ENCODE results near the gene NDFIP2.

The NDFIP2 gene

DNA sequence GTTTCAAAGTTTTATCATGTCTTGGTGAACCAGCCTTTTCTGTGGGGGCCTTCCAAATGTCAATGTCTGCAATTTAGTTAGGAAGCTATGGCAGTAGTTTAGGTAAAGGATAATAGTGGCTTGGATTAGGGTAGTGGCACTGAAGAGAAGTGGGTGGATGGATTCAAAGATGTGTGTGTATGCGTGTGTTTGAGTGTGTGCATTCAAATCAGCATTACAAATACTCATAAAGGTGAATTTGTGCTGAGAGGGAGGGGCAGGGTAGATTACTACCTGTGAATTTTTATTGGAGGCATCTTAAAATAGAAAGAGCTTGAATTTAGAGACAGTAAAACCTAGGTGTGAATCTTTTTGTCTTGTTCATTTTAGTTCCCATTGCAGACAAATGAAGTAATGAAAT is 16.9 kb downstream of the NDFIP2 start:
- no peak for DNase-seq

DNA sequence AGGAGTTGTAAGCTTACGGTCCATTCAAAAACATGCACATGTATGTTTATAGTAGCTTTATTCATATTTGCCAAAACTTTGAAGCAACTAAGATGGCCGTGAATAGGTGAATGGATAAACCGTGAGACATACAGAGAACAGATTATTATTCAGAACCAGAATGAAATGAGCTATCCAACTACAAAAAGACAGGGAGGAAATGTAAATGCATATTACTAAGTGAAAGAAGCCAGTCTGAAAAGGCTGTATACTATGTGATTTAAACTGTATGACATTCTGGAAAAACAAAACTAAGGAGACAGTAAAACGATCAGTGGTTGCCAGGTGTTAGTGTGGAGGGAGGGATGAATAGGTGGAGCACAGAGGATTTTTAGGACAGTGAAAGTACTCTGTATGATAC is 19.9 kb downstream of the NDFIP2 start:
- DNase-seq = no peak

DNA sequence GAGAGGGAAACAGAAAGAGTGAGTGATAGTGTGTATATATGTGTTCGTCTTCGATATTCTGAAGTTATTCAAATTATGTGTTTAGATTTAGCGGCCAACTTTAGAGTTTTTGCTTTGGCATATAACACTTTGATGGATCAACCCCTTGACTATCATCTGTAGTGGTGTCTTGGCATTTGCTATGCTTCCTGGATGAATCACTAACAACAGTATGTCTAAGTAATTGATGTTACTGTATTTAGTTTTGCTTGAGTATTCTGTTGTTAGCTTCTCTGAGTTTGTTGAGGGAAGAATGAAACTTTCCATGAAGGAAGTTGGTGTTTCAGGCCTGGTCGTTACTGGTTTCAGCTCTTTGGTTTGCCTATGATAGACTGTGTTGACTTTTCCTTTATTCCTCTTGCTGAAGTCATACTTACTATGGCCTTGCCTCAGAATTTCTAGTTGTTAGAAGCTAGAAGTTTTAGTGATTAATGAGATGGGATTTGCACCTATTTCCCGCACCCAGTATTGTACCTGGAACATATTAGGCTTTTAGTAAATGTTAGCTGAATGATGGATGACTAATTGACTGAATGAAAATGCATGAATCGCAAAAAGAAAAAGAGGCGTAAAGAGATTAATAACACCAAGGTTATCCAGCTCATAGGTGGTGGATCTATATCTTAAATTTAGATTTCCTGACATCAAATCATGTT is 20.7 kb downstream of the NDFIP2 start:
- DNase-seq = no peak

DNA sequence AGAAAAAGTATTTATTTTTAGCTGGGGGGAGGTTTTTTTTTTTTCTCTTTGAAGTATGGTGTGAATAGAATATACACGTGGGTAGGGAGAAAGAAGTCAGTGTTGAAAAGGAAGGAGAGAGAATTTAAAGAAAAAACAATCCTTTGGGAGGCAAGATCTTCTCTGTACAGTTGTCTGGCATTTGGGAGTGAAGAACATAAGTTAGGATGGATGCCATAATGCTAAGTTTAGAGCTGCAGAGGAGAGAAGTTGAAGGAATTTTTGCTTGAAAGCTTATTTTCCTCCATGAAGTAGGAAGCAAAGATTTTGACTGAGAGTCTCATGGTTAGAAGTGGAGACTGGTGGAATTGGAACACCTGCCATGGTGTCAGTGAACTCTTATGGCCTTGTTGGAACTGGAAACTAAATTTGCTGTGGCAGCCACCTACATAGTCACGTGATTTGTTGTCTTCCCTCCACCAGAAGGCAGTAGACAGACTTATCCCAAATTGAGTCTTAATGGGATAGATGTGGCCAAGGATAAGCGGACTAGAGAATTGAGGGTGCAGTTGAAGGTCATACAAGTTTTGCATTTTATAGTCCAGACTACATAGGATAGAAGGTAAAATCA is 22.0 kb downstream of the NDFIP2 start:
- no peak for DNase-seq

DNA sequence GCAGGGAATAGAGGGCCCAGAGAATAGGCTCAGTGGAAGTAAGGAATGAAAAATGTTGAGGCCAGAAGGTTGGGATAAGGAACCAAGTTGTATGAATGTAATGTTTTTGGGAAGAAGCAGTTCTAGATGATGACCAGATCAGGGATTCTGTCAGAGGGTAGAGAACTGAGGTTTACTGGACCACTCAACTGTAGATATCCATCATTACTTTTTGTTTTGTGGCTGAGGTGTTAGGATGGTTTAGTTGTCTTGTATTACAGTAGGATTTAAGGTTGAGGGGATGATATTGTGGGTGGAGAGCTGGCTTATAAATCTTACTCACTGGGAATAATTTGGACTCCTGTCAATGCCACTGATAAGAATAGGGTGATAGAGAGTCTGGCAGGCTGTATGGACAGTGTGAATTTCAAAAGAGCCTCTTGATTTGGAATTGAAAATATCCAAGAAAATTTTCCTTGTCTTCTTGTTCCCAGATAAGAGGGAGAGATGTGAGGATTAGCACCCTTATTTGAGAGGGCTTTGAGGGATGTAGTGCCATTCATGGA is 22.6 kb downstream of the NDFIP2 start:
- DNase-seq = no peak

DNA sequence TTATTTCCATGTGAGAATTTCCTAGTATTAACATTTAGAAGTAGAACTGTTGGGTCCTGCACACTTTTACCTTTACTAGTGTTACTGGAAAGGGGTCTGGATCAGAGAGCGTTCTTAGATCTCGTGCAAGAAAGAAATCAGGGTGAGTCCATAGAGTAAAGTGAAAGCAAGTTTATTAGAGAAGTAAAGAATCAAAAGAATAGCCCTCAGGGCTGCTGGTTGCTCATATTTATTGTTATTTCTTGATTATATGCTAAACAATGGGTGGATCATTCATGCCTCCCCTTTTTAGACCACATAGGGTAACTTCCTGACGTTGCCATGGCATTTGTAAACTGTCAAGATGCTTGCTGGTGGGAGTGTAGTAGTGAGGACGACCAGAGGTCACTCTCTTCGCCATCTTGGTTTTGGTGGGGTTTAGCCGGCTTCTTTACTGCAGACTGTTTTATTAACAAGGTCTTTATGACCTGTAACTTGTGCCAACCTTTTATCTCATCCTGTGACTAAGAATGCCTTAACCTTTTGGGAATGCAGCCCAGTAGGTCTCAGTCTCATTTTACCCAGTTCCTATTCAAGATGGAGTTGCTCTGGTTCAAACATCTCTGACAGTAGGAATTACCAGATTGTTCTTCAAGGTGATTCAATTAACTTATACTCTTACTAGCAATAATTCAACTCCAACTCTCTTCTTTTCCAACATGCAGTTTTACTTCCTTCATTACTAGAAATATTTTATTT is 27.4 kb downstream of the NDFIP2 start:
- DNase-seq = no peak

DNA sequence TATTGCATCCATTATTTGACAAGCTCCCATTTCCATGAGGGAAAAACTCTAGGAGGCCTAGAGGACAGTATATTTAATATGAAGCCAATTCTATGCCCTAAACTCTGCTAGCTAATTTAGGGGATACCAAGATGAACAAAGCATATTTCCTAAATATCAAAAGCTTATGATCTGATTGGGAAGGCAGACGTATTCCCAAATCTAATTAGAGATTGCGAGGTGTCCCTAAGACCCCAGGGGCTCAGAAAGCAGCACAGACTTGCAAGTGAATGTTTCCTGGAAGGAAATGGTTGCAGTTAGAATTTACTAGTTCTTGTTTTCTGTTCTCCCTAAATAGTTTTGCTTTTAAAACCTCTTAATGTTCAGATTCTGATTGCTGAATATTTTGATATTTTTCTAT is 30.7 kb downstream of the NDFIP2 start:
- DNase-seq = no peak

DNA sequence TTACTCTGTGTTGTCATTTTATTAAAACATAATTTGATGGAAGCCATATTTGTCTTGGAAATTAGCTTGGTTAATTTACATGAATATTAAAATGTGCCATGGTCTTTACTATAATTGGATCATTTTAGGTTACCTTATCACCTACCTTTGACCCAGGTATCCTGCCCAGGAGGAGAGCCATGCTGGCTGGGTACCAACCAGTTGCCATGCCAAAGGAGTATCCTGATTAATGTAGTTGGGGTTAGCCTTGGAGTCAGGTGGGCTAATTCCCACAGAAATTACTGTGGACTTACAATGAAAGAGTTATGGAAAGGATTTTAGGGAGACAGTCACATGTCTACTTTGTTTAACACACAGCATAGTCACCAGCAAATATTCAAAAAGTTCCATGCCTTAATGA is 32.0 kb downstream of the NDFIP2 start:
- no peak for DNase-seq

DNA sequence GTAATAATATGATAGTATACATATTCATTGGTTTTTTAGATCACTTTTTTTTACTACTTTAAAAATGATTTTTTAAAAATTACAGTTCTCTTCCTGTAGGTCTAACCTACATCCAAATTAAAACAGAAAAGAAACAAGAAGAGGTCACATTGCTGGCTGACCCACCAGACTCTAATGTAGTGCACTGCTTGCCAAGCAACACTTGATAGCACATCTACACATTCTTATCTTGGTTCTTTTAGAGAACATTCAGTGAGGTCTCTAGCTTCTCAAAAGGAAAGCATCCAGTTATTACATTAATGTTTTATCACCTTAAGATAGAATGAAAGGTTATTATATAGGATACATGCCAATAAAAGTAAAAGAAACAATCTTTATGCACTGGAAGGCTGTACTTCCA is 35.6 kb downstream of the NDFIP2 start:
- no peak for DNase-seq

DNA sequence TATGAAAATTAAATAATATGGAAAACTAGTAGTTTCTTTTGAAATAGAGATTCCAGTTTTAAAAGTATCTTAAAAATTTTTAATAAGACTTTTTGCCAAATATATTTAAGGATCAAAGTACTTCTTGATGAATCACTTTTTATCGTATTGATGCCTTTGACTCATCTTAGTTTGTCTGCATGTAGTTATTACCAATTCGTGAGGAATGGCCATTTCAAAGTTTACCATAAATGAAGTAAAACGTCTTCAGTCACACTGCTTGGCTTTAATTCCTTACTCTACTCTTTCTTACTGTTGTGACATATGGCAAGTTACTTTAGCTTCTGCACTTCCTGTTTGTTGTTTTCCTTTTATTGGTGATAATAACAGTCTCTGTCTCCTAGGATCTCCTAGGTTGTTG is 38.3 kb downstream of the NDFIP2 start:
- DNase-seq = no peak

DNA sequence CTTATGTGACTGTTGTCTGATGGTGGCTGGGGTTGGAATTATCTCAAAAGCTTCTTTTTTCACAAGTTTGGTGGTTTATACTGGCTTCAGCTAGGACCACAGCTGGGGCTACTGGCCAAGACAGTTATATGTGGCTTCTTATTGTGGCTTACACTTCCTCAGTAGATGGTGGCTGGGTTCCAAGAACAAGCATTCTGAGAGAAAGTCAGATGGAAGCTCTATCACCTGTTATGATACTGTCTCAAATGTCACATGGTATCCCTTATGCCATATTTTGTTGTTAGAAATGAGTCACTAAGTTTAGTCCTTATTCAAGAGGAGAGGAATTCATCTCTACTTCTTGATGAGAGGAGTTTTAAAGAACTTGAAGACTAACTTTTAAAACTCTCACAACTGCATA is 41.6 kb downstream of the NDFIP2 start:
- DNase-seq = no peak

DNA sequence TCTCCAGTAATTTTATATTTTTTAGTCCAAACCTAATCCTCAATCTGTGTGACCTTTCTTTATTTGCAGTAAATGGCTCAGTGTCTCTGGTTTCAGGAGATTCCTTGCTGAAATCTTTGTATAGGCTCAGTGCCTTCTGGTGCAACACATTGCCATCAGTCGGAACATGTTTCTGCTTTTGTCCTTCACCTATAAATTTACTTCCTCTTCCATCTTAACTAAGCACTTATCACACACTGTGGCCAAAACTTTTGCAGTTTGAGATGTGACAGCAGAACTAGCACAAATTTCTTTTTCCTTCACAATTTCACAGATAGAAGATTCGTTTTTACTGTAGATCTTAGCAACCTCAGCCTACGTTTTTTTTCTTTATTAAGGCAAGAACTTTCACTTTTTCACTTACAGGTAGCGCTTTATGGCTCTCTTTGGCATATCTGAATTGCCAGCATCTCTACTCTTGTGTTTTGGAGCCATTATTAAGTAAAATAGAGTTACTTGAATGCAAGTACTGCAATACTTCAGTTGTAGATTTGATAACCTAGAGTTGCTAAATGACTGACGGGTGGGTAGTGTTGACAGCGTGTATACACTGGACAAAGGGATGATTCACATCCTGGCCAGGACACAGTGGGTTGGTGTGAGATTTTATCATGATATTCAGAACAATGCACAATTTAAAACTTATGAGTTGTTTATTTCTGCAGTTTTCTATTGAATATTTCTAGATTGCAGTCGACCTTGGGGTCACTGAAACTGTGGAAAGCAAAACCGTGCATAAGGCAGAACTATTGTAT is 44.3 kb downstream of the NDFIP2 start:
- no peak for DNase-seq

DNA sequence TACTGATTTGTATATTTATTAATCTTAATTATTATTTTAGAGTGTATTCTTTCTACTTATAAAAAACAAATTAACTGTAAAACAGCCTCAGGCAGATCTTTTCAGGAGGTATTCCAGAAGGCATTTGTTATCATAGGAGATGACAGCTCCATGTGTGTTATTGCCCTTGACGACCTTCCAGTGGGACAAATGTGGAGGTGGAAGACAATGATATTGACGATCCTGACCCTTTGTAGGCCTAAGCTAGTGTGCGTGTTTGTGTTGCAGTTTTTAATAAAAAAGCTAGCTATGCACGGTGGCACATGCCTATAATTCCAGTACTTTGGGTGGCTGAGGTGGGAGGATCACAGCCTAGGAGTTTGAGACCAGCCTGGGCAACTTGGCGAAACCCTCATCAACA is 46.7 kb downstream of the NDFIP2 start:
- no peak for DNase-seq

DNA sequence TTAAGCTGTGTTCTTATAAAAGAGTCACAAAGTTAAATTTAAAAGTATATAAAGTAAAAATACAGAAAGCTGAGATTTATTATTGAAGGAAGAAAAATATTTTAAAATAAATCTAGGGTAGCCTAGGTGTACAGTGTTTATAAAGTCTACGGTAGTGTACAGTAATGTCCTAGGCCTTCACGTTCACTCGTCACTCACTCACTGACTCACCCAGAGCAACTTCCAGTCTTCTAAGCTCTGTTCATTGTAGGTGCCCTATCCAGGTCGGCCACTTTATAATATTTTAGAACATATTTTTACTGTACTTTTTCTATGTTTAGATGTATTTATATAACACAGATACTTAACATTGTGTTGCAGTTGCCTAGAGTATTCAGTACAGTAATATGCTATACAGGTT is 47.4 kb downstream of the NDFIP2 start:
- no peak for DNase-seq

DNA sequence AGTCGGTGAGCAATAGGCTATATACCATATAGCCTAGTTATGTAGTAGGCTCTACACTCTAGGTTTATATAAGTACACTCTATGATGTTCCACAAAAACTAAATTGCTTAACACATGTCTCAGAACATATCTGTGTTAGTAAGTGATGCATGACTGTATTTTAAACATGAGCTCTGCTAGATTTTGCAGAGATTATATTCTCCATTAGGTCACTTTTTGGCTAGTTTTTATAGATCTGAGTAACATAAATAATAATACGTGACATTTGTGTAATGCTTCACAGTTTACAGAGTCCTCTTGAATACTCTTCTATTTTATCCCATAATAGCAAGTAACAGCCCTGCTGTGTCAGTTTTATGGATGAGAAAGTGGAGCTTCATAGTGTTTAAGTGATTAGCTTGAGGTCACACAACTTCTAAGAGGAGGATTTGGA is 47.8 kb downstream of the NDFIP2 start:
- no peak for DNase-seq

DNA sequence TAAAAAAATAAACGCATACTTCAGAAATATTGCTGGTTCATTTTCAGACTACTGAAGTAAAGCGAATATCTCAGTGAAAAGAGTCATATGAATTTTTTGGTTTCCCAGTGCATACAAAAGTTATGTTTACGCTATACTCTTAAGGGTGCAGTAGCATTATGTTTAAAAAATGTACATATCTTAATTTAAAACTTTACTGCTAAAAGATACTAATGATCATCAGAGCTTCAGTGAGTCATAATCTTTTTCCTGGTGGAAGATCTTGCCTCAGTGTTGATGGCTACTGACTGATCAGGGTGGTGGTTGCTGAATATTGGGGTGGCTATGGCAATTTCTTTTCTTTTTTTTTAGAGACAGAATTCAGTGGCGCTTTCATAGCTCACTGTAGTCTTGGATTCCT is 48.9 kb downstream of the NDFIP2 start:
- DNase-seq = no peak

DNA sequence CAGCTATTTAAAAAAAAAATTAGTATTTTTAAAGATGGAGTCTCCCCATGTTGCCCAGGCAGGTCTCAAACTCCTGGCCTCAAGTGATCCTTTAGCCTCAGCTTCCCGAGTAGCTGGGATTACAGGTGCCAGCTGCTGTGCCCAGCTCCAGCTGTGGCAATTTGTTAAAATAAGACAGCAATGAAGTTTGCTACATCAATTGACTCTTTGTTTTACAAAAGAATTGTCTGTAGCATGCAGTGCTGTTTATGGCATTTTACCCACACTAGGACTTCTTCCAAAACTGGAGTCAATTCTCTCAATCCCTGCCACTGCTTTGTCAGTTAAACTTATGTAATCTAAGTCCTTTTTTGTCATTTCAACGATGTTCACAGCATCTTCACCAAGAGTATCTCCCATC is 49.3 kb downstream of the NDFIP2 start:
- no peak for DNase-seq

DNA sequence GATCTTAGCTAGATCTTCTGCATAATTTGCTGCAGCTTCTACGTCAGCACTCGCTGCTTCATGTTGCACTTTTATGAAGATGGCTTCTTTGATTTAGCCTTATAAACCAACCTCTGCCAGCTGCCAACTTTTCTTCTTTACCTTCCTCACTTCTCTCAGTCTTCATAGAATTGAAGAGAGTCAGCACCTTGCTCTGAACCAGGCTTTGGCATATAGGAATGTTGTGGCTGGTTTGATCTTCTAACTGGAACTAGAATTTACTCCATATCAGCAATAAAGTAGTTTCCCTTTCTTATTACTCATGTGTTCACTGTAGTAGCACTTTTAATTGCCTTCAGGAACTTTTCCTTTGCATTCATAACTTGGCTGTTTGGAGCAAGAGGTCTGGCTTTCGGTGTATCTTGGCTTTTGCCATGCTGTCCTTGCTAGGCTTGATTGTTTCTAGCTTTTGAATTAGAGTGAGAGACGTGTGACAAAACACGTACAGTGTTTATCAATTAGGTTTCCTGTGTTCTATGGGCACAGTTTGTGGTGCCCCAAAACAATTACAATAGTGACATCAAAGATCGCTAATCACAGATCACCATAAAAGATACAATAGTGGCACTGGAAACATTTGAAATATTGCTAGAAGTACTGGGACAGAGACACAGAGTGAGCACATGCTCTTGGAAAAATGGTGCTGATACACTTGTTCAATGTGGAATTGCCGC is 50.7 kb downstream of the NDFIP2 start:
- no peak for DNase-seq

DNA sequence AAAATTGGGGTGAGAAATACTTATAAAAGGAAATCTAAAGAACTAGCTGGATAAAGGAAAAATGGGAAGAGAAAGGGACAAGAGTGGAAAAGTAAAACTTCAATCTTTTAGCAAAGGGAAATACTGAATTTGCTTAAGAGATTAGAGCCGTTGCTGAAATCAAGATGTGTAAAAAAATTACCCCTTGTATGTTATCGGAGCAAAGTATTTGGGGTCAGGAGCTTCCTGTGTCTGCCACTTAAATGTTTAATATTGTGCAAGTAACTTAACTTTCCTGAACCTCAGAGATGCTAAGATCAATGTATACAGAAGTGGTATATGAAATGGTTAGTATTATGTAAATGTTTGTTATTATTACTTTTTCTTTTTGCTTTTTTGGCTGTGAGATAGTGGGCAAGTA is 51.6 kb downstream of the NDFIP2 start:
- DNase-seq = no peak

DNA sequence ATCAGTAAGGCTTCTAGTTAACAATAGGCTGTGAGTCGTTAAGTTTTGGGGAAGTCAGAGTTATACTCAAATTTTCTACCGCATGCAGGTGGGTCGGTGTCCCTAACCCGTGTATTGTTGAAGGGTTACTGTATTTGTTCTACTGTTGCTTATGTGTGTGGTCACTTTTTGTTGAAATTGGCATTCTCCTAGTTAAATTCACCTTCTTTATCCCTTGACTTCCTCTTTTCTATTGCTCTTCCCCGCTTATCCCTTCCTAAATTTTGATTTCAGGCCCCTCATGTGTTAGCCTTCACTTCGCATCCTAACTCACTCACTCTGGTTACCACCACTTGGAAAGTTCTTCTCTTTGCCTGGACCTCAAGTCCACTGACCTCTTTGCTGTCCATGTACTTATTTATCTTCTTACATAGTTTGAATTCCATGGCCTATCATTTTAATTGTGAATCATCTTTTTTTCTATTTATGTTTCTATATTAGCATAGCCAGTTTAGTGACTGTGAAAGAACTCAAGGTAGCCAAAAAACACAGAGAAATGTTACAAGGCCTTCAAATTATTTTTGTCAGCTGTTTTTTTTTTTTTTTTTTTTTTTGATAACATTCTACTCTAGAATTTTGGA is 52.9 kb downstream of the NDFIP2 start:
- DNase-seq = no peak

DNA sequence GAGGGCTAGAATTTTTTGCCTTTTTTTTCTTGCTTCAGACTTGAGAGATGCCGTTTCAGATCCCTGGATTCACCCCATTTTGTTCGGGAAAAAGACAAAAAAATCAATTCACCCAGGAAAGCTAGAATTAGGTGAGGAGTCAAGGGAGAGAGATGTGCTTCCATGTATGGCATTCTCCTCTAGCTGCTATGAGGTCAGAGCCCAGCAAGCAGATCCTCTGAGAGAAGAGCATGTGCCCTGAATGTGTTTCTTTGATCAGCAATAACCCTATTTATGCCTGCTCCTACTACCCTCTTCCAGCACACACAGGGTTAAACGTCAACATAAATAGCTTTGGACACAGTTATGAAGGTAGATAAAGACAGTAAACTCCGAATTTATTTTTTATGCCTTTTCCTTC is 53.6 kb downstream of the NDFIP2 start:
- no peak for DNase-seq

DNA sequence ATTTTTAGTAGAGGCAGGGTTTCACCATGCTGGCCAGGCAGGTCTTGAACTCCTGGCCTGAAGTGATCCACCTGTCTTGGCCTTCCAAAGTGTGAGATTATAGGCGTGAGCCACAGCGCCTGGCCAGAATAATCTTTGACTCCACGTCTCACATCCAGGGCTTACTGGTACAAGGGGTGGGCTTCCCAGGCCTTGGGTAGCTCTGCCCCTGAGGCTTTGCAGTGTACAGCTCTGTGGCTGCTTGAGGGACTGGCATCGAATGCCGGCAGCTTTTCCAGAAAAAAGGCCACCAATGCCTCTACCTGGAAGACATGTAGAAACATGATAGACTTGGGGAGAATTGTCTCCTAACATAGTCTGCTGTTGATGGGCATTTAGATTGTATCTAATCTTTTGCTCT is 57.8 kb downstream of the NDFIP2 start:
- DNase-seq = no peak
